Fibroblast of skin of abdomen (primary cell): Measurements from ENCODE around the gene ICOS.
A peak's percentile ranks its signal among the peaks of the same experiment; 100 is the strongest.
"Not testable (repeated sequence)": the region's sequence is repeated elsewhere in the genome, so short reads cannot be mapped to it uniquely, and the experiment has no call there.

Experiments used
- DNase-seq: peaks from one replicate; pipeline ENCODE4 v3.0.0-alpha.2; 2013

ICOS gene

GRCh38 chr2:203918839-203919238, 17.7 kb upstream of the ICOS start:
- no peak for DNase-seq

- DNase-seq, result no peak
Observed at GRCh38 chr2:203925512-203926158, 10.9 kb upstream of the ICOS start.

DNA sequence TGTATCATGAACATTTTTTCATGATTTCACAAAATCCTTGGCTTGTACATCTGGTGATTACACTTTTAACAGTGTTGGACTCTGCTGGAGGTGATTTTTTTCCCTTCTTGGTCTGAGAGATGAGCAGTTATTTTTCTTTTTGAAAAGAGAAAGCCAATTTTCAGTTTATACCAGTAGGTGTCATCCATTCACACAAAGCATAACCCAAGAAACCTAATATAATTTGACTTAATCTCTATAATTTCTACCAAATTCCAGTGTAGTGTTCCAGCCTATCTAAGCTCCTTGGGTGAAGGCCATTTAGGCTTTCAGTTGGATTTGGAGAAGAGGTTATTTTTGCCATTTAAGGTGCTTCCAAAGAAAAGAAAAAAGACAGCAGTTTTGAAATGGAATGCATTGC, 7.7 kb upstream of the ICOS start:
- peak; percentile 6 for DNase-seq

GRCh38 chr2:203931262-203931661, 5.3 kb upstream of the ICOS start:
- not testable (repeated sequence) for DNase-seq

- DNase-seq, result peak; percentile 4
Observed at GRCh38 chr2:203934041-203934492, 2.5 kb upstream of the ICOS start.

- no peak for DNase-seq
Observed at GRCh38 chr2:203934711-203935438, 1.7 kb upstream of the ICOS start.

DNA sequence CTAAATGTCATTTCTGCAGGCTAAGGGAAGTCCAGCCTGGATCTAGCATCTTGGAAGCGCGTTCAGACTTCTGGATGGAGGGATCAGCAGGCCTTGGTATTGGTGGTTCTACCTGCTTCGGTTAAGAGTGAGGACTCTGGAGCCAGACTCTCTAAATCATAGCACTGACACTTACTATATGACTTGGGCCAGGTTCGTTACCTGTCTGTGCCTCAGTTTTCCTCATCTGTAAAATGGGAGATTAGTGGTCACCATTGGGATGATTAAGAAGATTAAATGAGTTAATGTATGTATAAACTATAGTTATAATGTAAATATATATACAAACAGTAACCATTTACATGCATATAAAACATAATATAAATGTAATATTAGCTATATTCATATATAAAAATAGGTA, 995 bp upstream of the ICOS start:
- no peak for DNase-seq

DNA sequence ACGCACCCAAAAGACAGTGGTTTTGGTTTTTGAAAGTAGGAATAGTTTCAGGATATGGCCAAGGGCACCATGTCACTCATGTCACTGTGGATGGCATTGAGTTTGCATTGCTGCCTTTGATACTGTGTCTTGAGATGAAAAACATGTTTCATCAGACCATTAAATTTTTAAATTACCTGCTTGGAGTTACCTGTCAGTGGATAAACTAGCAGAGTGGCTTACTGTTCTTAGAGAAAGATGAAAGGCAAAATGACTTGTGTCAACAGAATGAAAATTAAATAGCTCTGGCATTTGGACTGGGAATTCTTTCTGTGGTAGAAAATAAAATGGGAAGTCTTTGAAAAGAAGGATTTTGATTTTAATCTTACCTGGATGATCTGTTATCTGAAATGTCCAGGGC, 386 bp downstream of the ICOS start:
- no peak for DNase-seq

DNA sequence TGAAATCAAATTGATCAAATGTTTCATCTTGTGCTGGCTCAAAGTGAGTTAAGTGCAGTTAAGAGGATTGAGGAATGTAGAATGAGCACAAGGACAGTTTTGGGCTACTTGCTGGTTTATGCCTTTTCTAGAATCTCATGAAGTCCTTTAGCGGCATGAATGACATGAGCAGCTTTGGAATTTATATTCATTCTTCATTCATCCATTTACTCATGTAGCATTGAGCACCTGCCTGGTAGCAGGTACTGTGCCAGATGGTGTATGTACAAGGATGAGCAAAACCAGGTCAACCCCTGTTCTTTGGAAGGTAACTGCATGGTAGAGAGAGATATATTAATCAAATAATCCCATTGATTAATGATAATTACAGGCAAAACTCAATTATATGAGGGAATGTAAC, 1.2 kb downstream of the ICOS start:
- no peak for DNase-seq

DNA sequence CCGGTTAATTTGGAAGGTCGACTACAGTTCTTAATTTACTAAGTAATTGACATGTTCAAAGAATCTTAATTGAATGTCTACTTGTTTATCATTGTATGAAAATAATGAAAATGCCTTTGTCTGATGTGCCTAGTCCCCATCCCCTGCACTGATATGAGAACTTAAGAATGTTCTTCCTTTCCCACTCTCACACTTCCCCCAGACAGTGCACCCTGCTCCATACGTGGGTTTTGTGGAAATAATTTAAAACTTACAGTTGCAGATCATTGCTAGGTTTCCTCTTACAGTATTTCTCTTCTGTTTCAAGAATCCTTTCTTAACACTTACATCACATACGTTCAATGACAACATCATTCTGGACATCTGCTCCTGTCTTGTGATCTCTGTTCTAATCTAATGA, 3.5 kb downstream of the ICOS start:
- no peak for DNase-seq

DNA sequence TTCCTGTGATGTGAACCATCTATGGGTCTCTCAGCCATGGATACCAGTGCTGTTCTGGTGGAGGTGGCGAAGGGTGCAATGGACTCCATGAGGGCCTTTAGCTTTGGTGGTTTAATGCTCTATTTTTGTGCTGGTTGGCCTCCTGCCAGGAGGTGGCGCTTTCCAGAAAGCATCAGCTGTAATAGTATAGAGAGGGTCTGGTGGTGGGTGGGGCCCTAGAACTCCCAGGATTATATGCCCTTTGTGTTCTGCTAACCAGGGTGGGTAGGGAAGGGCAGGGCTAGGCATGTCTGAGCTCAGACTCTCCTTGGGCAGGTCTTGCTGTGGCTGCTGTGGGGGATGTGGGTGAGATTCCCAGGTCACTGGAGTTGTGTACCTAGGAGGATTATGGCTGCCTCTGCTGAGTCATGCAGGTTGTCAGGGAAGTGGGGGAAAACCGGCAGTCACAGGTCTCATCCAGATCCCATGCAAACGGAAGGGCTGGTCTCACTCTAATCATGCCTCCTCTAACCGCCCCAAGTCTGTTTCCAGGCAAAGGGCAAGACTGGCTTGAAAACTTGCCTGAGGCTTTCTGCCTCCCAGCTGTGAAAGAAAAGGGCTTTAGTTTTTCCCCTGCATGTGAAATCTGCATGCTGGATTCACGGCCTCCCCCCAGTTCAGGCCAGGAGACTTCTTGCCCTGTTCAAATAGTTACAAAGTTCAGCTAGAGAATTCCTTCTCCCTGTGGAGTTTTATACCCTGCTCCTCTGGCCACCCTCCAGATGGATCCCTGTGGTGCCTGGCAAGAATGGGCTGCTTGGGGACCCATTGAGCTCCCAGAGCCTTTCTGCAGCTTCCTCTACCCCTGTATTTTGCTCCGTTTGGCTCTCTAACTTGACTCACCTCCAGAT, 7.2 kb downstream of the ICOS start:
- not testable (repeated sequence) for DNase-seq

DNA sequence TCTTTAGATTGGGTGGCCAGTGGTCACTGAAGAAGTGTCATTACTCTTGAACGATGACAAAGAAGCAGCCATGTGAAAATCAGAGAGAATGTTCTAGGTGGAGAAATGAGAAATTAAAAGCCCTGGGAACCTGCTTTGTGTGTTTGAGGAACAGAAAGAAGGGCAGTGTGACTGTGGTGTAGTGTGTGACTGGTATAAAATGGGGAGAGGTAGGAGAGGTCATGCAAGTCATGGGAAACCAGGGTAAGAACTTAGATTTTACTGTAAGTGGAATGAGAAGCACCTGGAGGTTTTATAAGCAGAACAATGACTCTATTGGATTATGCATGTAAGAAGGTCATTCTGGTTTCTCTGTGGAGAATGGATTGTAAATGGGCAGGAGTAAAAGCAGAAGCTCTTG, 12.2 kb downstream of the ICOS start:
- no peak for DNase-seq

DNA sequence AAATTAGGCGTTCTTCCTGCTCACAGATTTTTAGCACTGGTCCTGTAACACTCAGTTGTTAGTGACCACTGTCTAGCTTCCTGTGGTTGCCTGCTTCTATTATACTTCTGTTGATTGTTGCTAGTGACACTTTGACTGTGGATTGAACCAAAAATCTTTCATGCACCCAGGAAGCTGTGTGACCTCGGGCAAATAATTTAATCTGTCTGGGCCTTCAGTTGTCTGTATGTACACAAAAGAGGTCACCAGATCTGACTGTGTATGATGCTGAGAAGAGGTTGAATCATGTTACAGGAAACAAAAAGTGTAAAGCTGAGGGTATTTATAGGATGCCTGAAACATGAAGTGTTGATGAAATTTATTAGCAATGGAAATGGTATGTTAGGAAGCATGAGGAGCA, 12.7 kb downstream of the ICOS start:
- peak; percentile 29 for DNase-seq

DNA sequence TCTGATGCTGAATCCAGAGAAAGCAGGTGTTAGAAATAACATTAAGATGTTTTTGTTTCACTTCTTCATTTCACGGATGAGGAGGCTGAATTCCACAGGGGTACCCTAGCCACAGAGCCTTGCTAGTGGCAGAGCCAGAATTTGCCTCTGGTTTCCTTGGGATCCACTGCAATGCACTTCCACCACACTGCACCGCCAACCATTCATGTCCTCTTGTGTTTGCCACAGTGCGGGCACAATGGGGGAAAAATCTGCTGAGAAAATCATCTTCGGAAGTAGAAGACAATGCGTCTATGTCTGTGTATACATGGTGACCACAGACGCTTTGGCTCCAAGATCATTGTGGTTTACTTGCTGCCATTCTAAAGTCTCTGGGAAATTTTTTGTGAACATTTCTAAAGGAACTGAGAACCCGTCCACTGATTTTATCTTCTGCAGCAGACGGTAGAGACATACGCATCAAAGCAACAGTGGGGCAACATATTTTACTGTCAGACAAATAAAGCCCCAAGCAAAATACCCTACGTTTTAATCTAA, 14.9 kb downstream of the ICOS start:
- no peak for DNase-seq

GRCh38 chr2:203959265-203959664, 22.7 kb downstream of the ICOS start:
- DNase-seq, result no peak

DNA sequence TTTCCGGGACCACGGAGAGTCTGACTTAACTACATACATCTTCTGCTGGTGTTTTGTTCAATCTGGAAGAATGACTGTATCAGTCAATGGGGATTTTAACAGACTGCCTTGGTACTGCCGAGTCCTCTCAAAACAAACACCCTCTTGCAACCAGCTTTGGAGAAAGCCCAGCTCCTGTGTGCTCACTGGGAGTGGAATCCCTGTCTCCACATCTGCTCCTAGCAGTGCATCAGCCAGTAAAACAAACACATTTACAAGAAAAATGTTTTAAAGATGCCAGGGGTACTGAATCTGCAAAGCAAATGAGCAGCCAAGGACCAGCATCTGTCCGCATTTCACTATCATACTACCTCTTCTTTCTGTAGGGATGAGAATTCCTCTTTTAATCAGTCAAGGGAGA, 23.1 kb downstream of the ICOS start:
- no peak for DNase-seq

DNA sequence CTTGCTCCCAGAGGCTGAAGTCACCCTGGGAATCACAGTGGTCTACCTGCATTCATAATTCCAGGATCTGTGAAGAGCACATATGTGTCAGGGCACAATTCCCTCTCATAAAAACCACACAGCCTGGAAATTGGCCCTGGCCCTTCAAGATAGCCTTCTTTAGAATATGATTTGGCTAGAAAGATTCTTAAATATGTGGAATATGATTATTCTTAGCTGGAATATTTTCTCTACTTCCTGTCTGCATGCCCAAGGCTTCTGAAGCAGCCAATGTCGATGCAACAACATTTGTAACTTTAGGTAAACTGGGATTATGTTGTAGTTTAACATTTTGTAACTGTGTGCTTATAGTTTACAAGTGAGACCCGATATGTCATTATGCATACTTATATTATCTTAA, 24.2 kb downstream of the ICOS start:
- peak; percentile 10 for DNase-seq

DNA sequence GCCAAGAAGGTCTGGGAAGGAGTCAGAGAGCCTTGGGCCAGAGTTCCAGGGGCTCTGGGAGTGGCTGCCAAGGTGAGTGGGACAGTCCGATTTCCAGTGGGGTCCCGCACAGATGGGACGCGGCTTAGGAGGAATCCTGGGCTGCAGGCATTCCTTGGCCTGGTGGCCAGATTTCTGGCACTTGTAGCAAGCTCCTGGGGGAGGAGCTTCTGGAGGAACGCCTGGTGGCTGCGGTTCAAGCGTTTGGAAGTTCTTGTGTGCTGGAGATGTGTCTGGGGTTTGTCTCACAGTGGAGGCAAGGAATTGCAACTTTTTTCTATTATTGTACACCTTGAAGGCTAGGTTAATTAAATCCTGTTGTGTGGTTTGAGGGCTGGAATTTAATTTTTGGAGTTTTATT, 28.6 kb downstream of the ICOS start:
- not testable (repeated sequence) for DNase-seq

GRCh38 chr2:203971251-203971650, 34.7 kb downstream of the ICOS start:
- DNase-seq, result no peak

DNA sequence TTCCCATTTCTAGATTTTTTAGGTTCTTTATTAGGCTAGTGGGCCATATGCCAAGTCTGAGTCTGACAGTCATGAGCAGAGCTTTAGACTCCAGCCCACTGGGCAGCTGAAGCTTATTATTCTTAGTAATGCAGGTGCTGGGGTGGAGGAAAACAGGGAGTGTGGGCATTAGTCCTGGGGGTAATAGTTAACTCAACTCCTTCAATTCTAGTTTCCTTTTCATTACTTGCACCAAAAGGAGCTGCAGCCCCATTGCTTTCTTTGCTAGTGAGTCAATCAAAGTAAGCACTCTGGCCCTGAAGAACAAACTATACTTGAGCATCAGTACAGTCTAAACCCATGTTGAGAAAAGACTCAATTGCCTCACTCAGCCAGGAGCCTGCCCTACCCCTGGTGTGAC, 35.5 kb downstream of the ICOS start:
- no peak for DNase-seq

DNA sequence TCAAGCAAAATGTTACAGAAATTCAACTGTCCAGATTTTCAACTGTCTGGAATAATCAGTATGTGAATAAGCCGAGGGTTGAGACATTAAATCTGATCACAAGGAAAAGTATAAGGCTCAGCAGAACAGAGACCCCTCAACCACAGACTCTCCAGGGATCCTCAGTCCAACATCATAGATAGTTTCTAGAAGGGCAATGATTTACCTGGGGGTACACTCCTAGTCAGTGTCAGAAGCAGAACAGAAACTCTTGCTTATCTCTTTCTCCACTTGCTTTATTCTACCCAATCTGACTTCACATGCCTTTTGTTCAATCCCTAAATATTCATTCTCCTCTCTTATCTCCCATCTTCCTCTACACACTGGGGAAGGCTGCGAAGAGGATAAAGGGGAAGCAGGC, 36.4 kb downstream of the ICOS start:
- DNase-seq, result no peak

GRCh38 chr2:203973676-203974075, 37.1 kb downstream of the ICOS start:
- no peak for DNase-seq

DNA sequence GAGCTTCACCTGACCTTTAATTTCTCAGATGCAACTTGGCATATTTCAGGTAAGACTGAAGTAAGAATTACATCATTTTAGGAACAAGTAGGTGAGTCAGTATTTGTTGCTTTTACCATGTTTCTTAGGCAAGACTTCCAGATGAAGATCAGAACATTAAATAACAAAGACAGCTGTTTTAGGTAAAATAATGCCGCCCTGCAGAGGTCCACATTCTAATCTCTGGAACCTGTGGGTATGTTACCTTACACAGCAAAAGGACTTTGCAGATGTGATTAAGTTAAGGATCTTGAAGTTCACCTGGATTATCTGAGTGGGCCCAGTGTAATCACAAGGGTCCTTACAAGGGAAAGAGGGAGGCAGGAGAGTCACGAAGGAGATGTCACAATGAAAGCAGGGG, 39.3 kb downstream of the ICOS start:
- DNase-seq, result no peak
